Fibroblast of gingiva (primary cell): ENCODE measurements around the gene NUMB.
A peak's percentile ranks its signal among the peaks of the same experiment; 100 is the strongest.
"Not testable (repeated sequence)": the region's sequence is repeated elsewhere in the genome, so short reads cannot be mapped to it uniquely, and the experiment has no call there.

ENCODE experiments used
- DNase-seq: peaks from one replicate; pipeline ENCODE4 v3.0.0-alpha.2; 2011; ENCODE audit warnings: low read depth

The NUMB gene

GRCh38 chr14:73422515-73422914 lies 35.8 kb downstream of the NUMB start:
- DNase-seq: no peak

DNA sequence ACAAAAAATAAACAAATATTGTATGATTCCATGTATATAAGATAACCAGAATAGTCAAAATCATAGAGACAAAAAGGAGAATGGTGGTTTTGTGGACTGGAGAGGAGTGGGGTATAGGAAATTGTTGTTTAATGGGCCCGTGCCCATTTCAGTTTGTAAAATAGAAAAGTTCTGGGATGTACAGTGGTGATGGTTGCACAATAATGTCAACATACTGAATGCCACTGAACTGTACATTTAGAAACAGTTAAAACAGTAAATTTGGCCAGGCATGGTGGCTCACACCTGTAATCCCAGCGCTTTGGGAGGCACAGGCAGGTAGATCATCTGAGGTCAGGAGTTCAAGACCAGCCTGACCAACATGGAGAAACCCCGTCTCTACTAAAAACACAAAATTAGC lies 40.1 kb downstream of the NUMB start:
- no peak for DNase-seq

DNA sequence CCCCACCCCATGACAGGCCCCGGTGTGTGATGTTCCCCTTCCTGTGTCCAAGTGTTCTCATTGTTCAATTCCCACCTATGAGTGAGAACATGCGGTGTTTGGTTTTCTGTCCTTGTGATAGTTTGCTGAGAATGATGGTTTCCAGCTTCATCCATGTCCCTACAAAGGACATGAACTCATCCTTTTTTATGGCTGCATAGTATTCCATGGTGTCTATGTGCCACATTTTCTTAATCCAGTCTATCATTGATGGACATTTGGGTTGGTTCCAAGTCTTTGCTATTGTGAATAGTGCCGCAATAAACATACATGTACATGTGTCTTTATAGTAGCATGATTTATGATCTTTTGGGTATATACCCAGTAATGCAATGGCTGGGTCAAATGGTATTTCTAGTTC lies 52.1 kb downstream of the NUMB start:
- DNase-seq: not testable (repeated sequence)

DNA sequence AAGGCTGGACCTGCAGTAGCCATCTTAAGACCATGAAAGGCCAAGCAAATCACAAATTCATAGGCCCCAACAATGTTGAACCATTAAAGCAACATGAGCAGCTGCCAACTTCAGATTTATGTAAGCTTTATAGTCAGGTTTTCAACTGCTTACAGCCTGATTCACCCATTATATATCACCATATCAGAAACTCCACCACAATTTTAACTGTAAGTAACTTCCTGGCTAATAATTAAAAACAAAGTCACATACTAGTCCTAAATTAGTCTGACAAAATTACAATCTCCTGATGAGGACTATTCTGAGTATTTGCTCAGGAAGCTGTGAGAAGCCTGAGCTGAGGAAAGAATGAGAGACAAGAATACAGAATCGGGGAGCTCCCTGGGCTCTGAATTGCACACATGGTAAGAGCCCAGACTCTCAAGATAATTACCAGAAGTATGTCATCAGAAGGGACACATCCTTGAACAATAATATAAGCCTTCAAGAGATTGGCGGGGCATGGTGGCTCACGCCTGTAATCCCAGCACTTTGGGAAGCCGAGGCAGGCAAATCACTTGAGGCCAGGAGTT lies 55.1 kb downstream of the NUMB start:
- no peak for DNase-seq

DNA sequence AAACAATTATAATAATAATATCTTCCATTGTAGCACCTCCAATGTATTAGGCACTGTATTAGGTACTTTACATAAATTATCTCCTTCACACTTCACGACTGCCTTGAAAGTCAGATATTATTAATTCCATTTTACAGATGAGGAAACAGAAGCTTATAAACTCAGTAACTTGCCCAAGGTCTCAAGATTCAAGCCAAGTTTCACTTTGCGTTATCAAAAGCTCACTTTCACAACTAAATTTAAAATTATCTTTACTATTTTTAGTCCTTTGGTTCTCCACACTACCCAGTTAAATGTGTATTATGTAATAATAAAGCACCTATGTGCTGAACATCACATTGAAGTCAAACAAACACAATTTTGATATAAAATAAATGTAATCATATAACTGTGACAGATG lies 55.8 kb downstream of the NUMB start:
- no peak for DNase-seq

- peak; percentile 13 for DNase-seq
These were observed 60.5 kb downstream of the NUMB start for GRCh38 chr14:73397810-73398209.

DNA sequence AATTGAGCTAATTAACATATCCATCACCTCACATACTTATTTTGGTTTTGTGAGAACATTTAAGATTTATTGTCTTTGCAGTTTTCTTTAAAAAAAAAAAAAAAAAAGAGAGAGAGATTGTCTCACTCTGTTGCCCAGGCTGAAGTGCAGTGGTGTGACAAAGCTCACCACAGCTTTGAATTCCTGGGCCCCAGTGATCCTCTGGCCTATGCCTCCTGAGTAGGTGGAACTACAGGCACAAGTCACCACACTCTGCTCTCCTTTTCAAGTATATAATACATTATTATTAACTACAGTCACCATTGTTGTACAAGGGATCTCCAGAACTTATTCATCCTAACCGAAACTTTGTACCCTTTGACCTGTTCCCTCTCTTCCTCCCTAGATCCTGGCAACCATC lies 64.0 kb downstream of the NUMB start:
- DNase-seq: no peak

DNA sequence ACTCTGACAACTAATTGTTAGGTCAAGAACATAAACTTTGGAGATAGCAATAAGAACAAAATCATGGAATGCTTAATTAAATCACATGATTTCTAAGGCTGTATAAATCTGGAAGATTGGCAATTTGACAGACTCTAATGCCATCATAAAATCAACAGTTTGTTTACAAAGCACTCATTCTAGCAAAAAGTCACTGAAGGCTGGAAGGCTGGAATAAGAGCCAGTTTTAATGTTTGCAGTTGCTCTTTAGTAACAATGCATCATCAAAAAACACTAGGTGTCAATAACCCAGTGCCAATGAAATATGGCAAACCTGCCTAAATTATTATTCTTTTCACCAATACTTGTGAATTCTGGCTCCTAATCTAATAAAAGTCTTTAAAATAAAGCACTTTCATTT lies 65.0 kb downstream of the NUMB start:
- DNase-seq: no peak

DNA sequence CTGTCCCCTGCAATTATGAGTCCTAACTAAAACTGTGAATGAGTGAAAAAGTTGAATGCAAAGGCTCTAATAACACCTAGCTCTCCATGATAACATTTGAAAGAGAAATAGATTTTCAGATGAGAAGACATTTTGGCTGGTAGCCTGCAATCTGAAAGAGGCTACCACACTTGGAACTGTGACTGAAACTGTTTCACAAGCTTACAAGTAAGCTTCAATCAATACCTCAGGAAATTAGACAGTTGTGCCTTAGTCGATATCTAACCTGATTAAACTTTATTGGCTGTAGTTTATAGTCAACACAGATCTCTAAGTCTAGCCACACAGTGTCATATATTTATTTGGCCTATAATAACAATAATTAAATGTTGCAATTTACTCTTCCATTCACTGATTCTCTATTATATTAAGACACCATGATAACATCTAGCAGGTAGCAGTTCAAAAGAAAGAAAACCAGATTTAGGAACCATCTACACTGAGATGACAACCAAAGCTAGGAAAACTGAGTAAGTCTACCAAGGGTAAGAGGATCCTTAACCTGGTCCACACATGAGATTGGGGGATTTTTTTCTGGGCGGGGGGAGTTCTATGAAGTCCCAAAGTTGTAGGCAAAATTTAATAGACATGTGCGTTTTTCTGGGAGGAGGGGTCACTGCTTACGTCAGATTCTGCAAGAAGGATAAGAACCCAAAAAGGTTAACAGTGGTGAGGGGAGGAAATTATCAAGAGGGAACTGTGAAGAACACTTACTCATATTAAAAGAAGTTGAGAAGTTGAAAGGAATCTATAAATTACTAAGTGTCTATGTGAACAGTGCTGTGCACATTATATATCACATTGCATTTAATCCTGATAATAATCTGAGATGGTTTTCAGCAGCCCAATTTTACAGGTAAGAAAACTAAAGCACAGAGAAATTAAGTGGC lies 65.8 kb downstream of the NUMB start:
- no peak for DNase-seq

GRCh38 chr14:73387860-73388259 lies 70.5 kb downstream of the NUMB start:
- not testable (repeated sequence) for DNase-seq

DNA sequence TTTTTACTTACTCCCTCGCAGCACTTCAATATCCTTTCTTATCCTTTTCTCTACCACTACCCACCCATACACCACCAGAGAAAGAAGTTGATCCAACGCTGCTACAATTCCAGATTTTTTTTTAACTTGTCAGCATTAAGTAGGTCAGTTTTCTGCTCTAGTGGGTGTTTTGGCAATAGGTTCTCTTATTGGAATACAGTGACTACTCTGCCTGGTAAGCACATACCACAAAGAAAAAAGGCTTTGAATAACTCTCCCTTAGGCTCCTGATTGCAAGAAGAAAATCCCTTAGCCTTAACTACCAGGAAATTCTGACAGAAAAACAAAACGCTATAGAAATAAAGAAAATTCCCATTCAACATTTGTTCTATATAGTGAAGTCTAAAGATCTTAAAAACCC lies 72.0 kb downstream of the NUMB start:
- DNase-seq: no peak

GRCh38 chr14:73385021-73385420 lies 73.3 kb downstream of the NUMB start:
- not testable (repeated sequence) for DNase-seq

DNA sequence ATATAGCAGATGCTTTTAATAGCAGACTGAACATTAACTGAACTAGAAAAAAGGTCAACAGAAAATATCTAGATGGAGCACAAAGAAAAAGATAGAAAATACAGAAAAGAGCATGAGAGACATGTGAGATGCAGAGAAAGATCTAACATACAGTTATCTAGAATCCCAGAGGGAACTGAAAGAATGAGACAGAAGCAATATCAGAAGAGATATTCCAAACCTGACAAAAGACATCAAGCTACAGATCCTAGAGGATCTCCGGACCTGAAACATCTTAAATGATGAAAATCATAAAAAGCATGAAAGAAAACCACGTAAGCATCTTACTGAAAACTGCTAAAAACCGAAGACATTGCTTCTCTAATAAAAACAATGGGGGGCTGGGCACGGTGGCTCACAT lies 75.0 kb downstream of the NUMB start:
- DNase-seq: no peak

- no peak for DNase-seq
These were observed 76.8 kb downstream of the NUMB start for GRCh38 chr14:73381380-73382013.

DNA sequence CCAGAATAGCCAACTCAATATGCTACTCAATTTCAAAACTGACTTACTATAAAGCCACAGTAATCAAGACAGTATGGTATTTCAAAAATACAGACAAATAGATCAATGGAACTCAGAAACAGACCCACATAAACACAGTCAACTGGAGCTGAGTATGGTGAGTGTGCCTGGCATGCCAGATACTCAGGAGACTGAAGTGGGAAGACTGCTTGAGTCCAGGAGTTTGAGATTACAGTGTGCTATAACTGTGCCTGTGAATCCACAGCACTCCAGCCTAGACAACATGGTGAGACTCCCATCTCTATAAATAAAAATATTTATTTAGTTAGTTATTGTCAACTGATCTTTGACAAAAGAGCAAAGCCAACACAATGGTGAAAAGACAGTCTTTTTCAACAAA lies 81.8 kb downstream of the NUMB start:
- DNase-seq: no peak

DNA sequence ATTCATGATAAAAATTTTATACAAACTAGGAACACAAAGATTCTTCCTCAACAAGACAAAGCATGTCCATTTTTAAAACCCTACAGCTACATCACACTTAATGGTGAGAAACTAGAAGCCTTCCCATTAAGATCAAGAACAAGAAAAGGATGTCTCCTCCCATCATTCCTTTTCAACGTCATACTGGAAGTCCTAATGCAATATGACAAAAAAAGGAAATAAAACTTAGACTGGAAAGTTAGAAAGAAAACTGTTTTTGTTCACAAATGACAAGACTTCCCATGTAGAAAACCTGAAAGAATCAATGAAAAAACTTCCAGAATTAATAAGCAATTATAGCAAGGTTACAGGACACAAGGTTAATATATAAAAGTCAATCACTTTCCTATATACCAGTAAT lies 82.5 kb downstream of the NUMB start:
- no peak for DNase-seq

DNA sequence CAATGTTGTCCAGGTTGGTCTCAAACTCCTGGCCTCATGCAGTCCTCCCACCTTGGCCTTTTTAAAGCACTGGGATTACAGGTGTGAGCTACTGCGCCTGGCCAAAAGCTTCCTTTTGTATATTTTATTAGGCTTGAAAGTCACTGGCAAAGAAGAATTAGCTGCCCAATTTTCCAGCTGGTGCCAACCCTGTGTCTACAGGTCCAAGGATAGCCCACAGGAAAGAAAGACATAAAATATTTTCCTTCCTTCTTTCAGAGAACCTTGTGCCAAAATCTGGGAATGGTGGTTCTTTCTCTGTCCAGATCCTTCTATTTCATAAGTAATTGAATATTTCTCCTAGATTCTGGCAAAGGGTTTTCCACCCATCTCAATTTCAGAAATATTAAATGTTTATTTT lies 84.1 kb downstream of the NUMB start:
- no peak for DNase-seq

DNA sequence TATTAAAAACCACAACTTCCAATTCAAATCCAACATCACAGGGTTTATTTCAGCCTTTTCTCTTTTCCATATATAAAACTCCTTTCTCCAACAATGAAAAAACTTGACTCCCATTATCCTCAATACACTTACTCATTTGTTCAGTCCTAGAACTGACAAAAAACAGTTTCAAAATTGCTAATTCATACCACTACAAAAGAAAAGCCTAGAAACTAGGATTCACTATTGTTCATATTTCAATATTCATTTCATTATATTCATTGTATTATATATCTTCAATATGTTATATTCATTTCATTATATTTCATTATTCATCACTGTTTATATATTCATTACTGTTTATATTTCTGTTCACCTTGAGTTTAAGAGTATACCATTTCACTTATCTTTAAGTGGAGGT lies 85.8 kb downstream of the NUMB start:
- DNase-seq: no peak

DNA sequence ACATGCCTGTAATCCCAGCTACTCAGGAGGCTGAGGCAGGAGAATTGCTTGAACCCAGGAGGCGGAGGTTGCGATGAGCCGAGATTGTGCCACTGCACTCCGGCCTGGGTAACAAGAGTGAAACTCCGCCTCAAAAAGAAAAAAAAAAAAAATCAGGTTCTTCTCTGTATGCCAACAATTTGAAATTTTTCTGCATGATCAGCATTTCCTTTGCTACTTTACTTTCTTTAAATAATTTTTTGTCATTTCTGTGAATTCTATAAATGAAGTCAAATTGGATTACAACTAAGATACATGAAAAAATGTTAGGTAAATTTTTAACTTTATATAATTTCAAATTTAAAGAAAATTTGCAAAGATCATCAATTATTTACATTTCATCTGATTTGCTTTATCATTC lies 87.8 kb downstream of the NUMB start:
- DNase-seq: no peak

DNA sequence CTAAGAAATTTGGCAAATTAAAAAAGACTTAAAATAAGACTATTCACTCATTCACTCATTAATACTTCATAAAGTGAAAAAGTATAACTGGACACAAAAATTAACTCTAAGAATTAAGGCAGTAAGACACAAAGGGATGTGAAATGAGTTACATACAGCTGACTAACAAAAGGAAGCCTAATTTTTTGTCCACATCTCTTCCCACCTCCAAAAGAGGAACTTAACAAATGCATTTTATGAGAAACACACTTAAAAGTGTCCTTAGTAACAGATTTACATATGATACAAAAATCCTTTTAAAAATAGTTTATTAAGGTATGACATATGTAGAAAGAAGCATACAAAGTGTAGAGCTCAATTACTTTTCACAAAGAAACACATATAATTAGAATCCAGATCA lies 88.9 kb downstream of the NUMB start:
- no peak for DNase-seq

GRCh38 chr14:73368616-73369015 lies 89.7 kb downstream of the NUMB start:
- no peak for DNase-seq

DNA sequence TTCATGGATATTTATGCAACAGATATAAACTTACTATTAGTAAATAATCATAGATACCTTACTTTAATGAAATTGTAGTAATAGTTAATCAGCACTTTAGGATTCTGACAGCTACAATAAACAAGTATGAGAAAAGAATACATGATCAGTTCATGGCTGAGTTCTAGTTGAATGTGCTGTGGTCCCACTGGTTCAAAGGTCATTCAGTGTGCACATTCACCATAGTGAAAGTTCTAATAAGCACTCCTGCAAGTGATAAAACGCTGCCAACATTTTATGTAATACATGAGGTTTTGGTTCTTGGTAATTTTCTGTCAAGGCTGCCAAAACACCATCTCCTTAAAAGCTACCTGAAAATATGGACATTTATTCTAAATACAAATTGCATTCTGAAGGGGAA lies 92.6 kb downstream of the NUMB start:
- DNase-seq: no peak

- DNase-seq: no peak
These were observed 93.8 kb downstream of the NUMB start for GRCh38 chr14:73364559-73364958.
